Activated CD8-positive, alpha-beta memory T cell treated with anti-CD3 and anti-CD28 coated beads, Interleukin-2, amount 10 ng/mL, durations not matched to agents 7 days and 5 days (primary cell): Measurements from ENCODE around the gene CERK. TPM values are rescaled to one million over a fixed set of nuclear protein-coding genes. Genes with fewer than 3 reads are reported as not detected.

Source experiments
- ATAC-seq: fragments of 150-1000 bp; cut with Tn5 transposase; one replicate; pipeline ENCODE4 v1.10.0; 2021; ENCODE audit warnings: moderate library complexity
- CTCF ChIA-PET: fragments of 350-600 bp; sonication (Branson Sonifier 250); formaldehyde crosslinking; loops from one replicate; lab custom pipeline; 2021; ENCODE audit warnings: antibody characterized with exemption; lab: Charles Lee
- DNase-seq: peaks from one replicate; pipeline ENCODE4 v3.0.0-alpha.2; 2020
- H3K27ac Mint-ChIP-seq: one replicate; pipeline ENCODE4 v1.8.0; 2021; ENCODE audit warnings: mild to moderate bottlenecking, mixed read lengths
- H3K27me3 Mint-ChIP-seq: one replicate; pipeline ENCODE4 v1.8.0; 2021; ENCODE audit warnings: mixed read lengths
- H3K36me3 Mint-ChIP-seq: one replicate; pipeline ENCODE4 v1.8.0; 2021; ENCODE audit warnings: mild to moderate bottlenecking, mixed read lengths
- H3K4me1 Mint-ChIP-seq: one replicate; pipeline ENCODE4 v1.8.0; 2021; ENCODE audit warnings: mixed read lengths
- H3K4me3 Mint-ChIP-seq: one replicate; pipeline ENCODE4 v1.8.0; 2021; ENCODE audit warnings: mild to moderate bottlenecking, moderate library complexity, mixed read lengths
- H3K9me3 Mint-ChIP-seq: one replicate; pipeline ENCODE4 v1.8.0; 2022; ENCODE audit warnings: low read depth, mixed read lengths
- total RNA-seq, 2 experiments: library from RNA; stranded (reverse); gene quantifications; one replicate each; pipeline ENCODE4 v1.2.3, GENCODE V29; 2021

Gene CERK
- total RNA-seq, 2 experiments from 2014 or later, result 53.3 to 59.7 TPM

DNA sequence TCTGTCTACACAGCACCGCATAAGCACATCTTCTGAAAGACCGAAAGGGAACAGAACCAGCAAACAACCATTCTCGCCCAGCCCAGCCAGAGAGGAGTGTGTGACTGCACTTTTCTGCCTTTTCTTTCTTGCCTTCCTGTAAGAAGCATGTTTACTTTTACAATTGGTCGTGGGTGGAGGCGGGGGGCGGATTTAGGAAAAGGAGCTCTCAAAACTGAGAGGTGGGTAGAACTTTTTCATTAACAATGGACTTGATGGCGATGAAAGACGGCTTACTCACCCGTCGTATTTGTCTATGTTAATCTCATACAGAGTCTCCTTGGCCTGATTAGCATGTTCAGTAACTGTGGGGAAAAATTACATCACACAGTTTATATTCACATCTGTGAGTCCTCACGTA lies 27.2 kb downstream of the CERK start:
- H3K27ac Mint-ChIP-seq, result no peak overlapping the region
- DNase-seq (no peak), ATAC-seq (no peak)
- no peaks in the 10 kb centered on the region for H3K27me3 Mint-ChIP-seq
- no peak overlapping the region for H3K4me3 Mint-ChIP-seq
- CTCF ChIA-PET, result interaction anchor here (1.3 kb wide), 1 partner anchor 93 kb away, joined by 3 read pairs; no protein-coding TSS in a partner anchor
- peaks cover 2% of the 10 kb centered on the region for H3K4me1 Mint-ChIP-seq
- peaks cover 65% of the 10 kb centered on the region for H3K36me3 Mint-ChIP-seq
- H3K9me3 Mint-ChIP-seq, result no peaks in the 10 kb centered on the region

GRCh38 chr22:46708766-46709330 lies 29.2 kb downstream of the CERK start:
- H3K9me3 Mint-ChIP-seq, result no peaks in the 10 kb centered on the region
- no peaks in the 10 kb centered on the region for H3K4me1 Mint-ChIP-seq
- no peaks in the 10 kb centered on the region for H3K27me3 Mint-ChIP-seq
- H3K36me3 Mint-ChIP-seq, result peaks cover 60% of the 10 kb centered on the region
- ATAC-seq (no peak), DNase-seq (no peak)
- CTCF ChIA-PET, result no interaction called here
- no peak overlapping the region for H3K27ac Mint-ChIP-seq
- no peak overlapping the region for H3K4me3 Mint-ChIP-seq

DNA sequence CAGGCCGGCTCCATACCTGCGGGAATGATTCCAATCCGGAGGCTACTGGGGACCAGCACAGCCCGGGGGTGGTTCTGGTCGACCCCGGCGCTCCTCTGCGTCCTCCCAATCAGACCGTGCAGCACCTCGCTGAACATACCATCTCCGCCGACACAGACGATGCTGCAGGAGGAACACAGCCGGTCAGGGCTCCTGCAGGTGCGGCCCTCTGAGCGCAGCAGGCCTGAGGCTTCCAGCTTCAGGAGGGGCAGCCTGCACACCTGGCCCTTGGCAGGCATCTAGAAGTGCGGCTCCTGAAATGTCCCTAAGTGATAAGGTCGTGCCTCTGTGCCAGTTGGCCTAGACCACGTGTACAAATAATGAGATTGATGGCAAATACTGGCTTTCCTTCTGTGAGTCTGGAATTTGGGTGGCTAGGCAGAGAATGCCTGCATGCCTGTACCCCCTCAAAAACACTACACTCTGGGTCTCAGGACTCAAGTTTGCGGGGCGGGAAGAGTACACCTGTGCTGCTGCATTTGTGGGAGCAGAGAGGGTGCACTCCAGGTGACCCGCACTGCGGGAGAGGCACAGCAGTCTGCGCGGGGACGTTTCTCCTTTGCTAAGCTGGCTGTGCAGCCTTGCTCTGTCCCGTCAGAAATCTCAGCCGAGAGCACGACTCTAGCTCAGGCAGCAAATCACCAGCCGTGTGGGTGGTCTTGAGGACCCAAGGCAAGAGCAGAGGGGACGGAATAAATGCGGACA lies 30.1 kb downstream of the CERK start:
- DNase-seq (no peak), ATAC-seq (no peak)
- H3K27ac Mint-ChIP-seq, result no peak overlapping the region
- H3K4me3 Mint-ChIP-seq, result no peak overlapping the region
- H3K36me3 Mint-ChIP-seq, result peaks cover 56% of the 10 kb centered on the region
- H3K9me3 Mint-ChIP-seq, result no peaks in the 10 kb centered on the region
- no peaks in the 10 kb centered on the region for H3K4me1 Mint-ChIP-seq
- CTCF ChIA-PET, result no interaction called here
- no peaks in the 10 kb centered on the region for H3K27me3 Mint-ChIP-seq

DNA sequence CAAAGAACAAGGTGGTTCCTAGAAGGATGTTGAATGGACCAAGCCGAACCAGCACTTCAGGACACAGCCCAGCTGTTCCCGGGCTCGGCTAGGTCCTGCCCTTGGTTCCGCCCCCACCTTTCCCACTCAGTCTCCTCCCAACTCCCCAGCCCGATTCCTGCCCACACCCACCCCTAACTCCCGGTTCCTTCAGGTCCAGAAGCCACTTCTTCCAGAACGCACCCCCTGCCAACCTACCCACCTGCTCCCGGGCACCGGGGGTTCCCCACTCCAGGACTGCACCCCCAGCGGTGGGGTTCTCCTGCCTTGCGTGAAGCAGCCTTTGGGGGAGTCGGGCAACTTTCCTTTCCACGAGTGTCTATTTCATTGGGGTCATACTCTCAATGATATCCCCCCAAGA lies 30.7 kb downstream of the CERK start:
- H3K4me1 Mint-ChIP-seq, result no peaks in the 10 kb centered on the region
- CTCF ChIA-PET, result no interaction called here
- no peak for DNase-seq
- no peaks in the 10 kb centered on the region for H3K27me3 Mint-ChIP-seq
- H3K4me3 Mint-ChIP-seq, result no peak overlapping the region
- H3K27ac Mint-ChIP-seq, result no peak overlapping the region
- peaks cover 60% of the 10 kb centered on the region for H3K36me3 Mint-ChIP-seq
- no peak for ATAC-seq
- H3K9me3 Mint-ChIP-seq, result no peaks in the 10 kb centered on the region

DNA sequence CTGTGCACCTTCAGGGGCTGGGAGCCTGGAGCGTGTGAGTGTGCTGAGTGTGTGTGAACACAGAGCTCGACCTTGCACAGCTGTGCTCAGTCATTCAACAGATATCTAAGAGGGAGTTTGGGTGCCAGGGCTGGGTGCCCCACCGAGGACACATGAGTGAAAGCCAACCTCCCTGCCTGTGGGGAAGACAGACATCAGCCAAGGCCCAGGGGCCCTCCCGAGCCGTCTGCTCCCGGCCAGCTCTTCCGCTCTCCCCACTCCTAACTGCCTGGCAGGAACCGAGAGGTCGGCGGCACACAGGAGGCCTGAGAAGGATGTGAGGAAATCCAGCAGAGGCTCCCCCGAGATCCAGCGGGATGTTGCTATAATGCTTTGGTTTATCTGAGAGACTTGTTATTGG lies 32.0 kb downstream of the CERK start:
- DNase-seq, result no peak
- Mint-ChIP-seq H3K36me3 (peaks cover 54% of the 10 kb centered on the region), H3K4me3 (no peak overlapping the region), H3K27ac (no peak overlapping the region), H3K9me3 (no peaks in the 10 kb centered on the region), H3K4me1 (no peaks in the 10 kb centered on the region), H3K27me3 (no peaks in the 10 kb centered on the region)
- ATAC-seq, result no peak
- CTCF ChIA-PET, result no interaction called here

GRCh38 chr22:46703996-46704370 lies 34.1 kb downstream of the CERK start:
- CTCF ChIA-PET, result no interaction called here
- H3K36me3 Mint-ChIP-seq, result peaks cover 50% of the 10 kb centered on the region
- ATAC-seq (no peak), DNase-seq (no peak)
- H3K27ac Mint-ChIP-seq, result no peak overlapping the region
- no peaks in the 10 kb centered on the region for H3K27me3 Mint-ChIP-seq
- H3K9me3 Mint-ChIP-seq, result no peaks in the 10 kb centered on the region
- no peaks in the 10 kb centered on the region for H3K4me1 Mint-ChIP-seq
- no peak overlapping the region for H3K4me3 Mint-ChIP-seq

DNA sequence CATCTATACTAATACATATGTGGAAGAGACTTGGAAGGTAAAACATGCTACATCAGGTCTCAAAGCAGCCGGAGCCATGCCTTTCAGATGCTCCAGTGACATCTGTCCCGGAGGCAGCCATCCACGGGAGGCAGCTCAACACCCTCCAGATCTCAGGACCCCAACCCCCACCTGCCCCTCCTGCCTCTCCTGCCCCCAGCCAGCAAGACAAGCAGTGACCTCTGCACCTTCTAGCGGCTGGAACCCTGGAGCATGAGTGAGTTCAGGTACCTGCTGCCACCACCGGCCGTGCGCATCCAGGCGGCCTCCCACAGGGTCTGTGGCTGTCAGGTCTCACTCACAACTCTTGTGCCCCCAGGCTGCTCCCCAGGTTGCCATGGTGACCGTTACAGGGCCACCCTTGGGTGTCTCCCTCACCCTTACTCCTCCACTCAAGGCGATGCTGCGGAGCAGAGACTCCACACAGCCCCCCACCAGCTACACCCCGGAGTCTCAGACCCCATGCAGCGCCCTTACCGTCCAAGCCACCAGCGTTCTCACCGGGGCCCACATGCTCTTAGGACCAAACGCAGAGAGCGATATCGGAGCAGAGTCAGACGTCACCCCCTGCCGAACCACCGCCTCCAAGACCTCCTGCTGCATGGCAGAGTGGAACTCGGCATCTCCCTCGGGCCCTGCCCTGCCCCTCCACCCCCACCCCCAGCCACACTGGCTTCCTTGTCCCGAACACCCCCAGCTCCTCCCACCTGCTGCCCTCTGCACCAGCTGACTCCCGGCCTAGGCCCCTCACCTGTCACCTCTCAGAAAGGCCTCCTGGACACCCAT lies 34.7 kb downstream of the CERK start:
- Mint-ChIP-seq H3K4me1 (no peaks in the 10 kb centered on the region), H3K27ac (no peak overlapping the region), H3K4me3 (no peak overlapping the region), H3K27me3 (no peaks in the 10 kb centered on the region), H3K9me3 (no peaks in the 10 kb centered on the region), H3K36me3 (peaks cover 49% of the 10 kb centered on the region)
- CTCF ChIA-PET, result no interaction called here
- DNase-seq (no peak), ATAC-seq (no peak)

GRCh38 chr22:46701262-46701661 lies 36.8 kb downstream of the CERK start:
- H3K27me3 Mint-ChIP-seq, result no peaks in the 10 kb centered on the region
- DNase-seq (no peak), ATAC-seq (no peak)
- CTCF ChIA-PET, result no interaction called here
- peaks cover 29% of the 10 kb centered on the region for H3K36me3 Mint-ChIP-seq
- no peak overlapping the region for H3K27ac Mint-ChIP-seq
- H3K9me3 Mint-ChIP-seq, result no peaks in the 10 kb centered on the region
- no peak overlapping the region for H3K4me3 Mint-ChIP-seq
- no peaks in the 10 kb centered on the region for H3K4me1 Mint-ChIP-seq

DNA sequence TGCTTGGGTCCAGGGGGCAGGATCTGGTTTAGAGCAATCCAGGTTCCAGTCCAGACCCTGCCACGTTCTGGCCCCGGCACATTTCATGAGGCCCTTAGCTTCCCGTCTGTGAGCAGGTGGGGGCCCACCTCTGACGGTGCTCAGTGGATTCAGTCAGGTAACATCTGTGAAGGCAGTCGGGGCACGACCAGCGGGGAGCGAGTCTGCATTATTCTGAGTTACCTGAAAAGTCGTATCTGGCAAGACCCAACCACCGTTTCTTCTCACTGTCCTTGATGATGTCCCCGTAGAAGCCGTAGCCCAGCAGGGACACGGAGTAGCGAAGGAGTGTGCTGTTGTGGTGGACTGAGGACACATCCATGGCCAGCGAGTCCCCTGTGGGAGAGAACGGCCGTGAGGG lies 39.0 kb downstream of the CERK start:
- no peak overlapping the region for H3K4me3 Mint-ChIP-seq
- DNase-seq (no peak), ATAC-seq (no peak)
- CTCF ChIA-PET, result no interaction called here
- no peaks in the 10 kb centered on the region for H3K9me3 Mint-ChIP-seq
- no peak overlapping the region for H3K27ac Mint-ChIP-seq
- no peaks in the 10 kb centered on the region for H3K27me3 Mint-ChIP-seq
- H3K4me1 Mint-ChIP-seq, result no peaks in the 10 kb centered on the region
- H3K36me3 Mint-ChIP-seq, result peaks cover 25% of the 10 kb centered on the region

GRCh38 chr22:46697811-46698515 lies 40.1 kb downstream of the CERK start:
- no peak for ATAC-seq
- H3K9me3 Mint-ChIP-seq, result no peaks in the 10 kb centered on the region
- CTCF ChIA-PET, result no interaction called here
- peaks cover 24% of the 10 kb centered on the region for H3K36me3 Mint-ChIP-seq
- DNase-seq, result no peak
- H3K27ac Mint-ChIP-seq, result no peak overlapping the region
- no peak overlapping the region for H3K4me3 Mint-ChIP-seq
- H3K27me3 Mint-ChIP-seq, result no peaks in the 10 kb centered on the region
- H3K4me1 Mint-ChIP-seq, result no peaks in the 10 kb centered on the region

DNA sequence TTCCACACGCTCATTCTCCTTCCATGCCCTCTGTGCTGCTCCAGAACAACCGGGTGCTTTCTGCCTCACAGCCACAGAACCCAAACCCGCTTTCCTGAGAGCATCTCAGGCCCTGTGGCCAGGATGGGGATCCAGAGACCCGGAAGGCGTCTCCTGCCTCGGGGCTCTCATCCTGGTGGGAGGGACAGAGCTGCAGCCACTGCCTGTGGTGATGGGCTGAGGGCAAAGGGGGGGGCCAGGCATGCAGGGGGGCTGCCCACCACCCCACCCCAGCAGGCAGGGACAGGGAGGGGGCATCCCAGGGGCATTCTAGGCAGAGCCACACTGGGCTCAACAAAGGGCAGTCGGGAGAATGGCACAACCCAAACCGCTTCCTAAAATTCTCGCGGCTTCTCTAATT lies 41.4 kb downstream of the CERK start:
- Mint-ChIP-seq H3K27ac (no peak overlapping the region), H3K4me3 (no peak overlapping the region), H3K27me3 (no peaks in the 10 kb centered on the region), H3K36me3 (peaks cover 20% of the 10 kb centered on the region), H3K4me1 (no peaks in the 10 kb centered on the region), H3K9me3 (no peaks in the 10 kb centered on the region)
- no peak for ATAC-seq
- no peak for DNase-seq
- CTCF ChIA-PET, result no interaction called here

GRCh38 chr22:46696229-46696518 lies 41.9 kb downstream of the CERK start:
- no peak for ATAC-seq
- Mint-ChIP-seq H3K27me3 (no peaks in the 10 kb centered on the region), H3K27ac (no peak overlapping the region), H3K4me1 (no peaks in the 10 kb centered on the region), H3K9me3 (no peaks in the 10 kb centered on the region), H3K36me3 (peaks cover 23% of the 10 kb centered on the region), H3K4me3 (no peak overlapping the region)
- CTCF ChIA-PET, result no interaction called here
- DNase-seq, result no peak

- ATAC-seq, result no peak
- DNase-seq, result no peak
- H3K4me1 Mint-ChIP-seq, result no peaks in the 10 kb centered on the region
- peaks cover 24% of the 10 kb centered on the region for H3K36me3 Mint-ChIP-seq
- no peaks in the 10 kb centered on the region for H3K27me3 Mint-ChIP-seq
- no peak overlapping the region for H3K4me3 Mint-ChIP-seq
- no peak overlapping the region for H3K27ac Mint-ChIP-seq
- CTCF ChIA-PET, result no interaction called here
- no peaks in the 10 kb centered on the region for H3K9me3 Mint-ChIP-seq
Measured at GRCh38 chr22:46695346-46696228, 42.5 kb downstream of the CERK start.
